HEK293 (cell line): ENCODE measurements around the gene LRP6.

Source experiments
- HOXA7 ChIP-seq: sonication (generic); formaldehyde crosslinking; IDR thresholded peaks from 2 replicates; pipeline ENCODE4 v1.8.1; 2022; ENCODE audit warnings: missing genetic modification reagents, borderline replicate concordance
- KLF10 ChIP-seq: fragments of 450-650 bp; IDR thresholded peaks from 2 replicates; pipeline ENCODE4 v1.5.1; 2018; ENCODE audit warnings: missing biosample characterization, mild to moderate bottlenecking, missing genetic modification characterization
- SP3 ChIP-seq: fragments of 450-650 bp; formaldehyde crosslinking; IDR thresholded peaks from 2 replicates; pipeline ENCODE4 v1.5.1; 2016; ENCODE audit warnings: missing biosample characterization, missing genetic modification characterization
- TRIM28 ChIP-seq: IDR thresholded peaks from 2 replicates; pipeline ENCODE4 v1.6.1; 2011; ENCODE audit warnings: low read length, control low read depth, borderline replicate concordance
- ZBTB21 ChIP-seq: fragments of 450-650 bp; formaldehyde crosslinking; IDR thresholded peaks from 2 replicates; pipeline ENCODE4 v1.5.1; 2017; ENCODE audit warnings: missing biosample characterization, missing genetic modification characterization
- ZNF140 ChIP-seq: fragments of 450-650 bp; formaldehyde crosslinking; IDR thresholded peaks from 2 replicates; pipeline ENCODE4 v1.5.1; 2016; ENCODE audit warnings: missing biosample characterization, missing genetic modification characterization
- ZNF184 ChIP-seq: fragments of 450-650 bp; IDR thresholded peaks from 2 replicates; pipeline ENCODE4 v1.5.1; 2018; ENCODE audit warnings: missing biosample characterization, mild to moderate bottlenecking, missing genetic modification characterization
- ZNF560 ChIP-seq: fragments of 450-650 bp; formaldehyde crosslinking; IDR thresholded peaks from 2 replicates; pipeline ENCODE4 v1.5.1; 2017; ENCODE audit warnings: missing biosample characterization, missing genetic modification characterization, borderline replicate concordance
- ZNF654 ChIP-seq: fragments of 450-650 bp; formaldehyde crosslinking; IDR thresholded peaks from 2 replicates; pipeline ENCODE4 v1.5.1; 2016; ENCODE audit warnings: low read depth, missing biosample characterization, missing genetic modification characterization
- TF ChIP-seq, protein P1 (sequence below): fragments of 450-650 bp; formaldehyde crosslinking; IDR thresholded peaks from 2 replicates; pipeline ENCODE4 v1.5.1; 2016; ENCODE audit warnings: missing biosample characterization, missing genetic modification characterization
- TF ChIP-seq, protein P2 (sequence below): fragments of 450-650 bp; formaldehyde crosslinking; IDR thresholded peaks from 2 replicates; pipeline ENCODE4 v1.5.1; 2016; ENCODE audit warnings: missing biosample characterization, missing genetic modification characterization
- TF ChIP-seq, protein P3 (sequence below): fragments of 450-650 bp; formaldehyde crosslinking; IDR thresholded peaks from 2 replicates; pipeline ENCODE4 v1.5.1; 2016; ENCODE audit warnings: missing biosample characterization, missing genetic modification characterization
- TF ChIP-seq, protein P4 (sequence below): fragments of 450-650 bp; formaldehyde crosslinking; IDR thresholded peaks from 2 replicates; pipeline ENCODE4 v1.5.1; 2017; ENCODE audit warnings: missing biosample characterization, missing genetic modification characterization

DNA sequence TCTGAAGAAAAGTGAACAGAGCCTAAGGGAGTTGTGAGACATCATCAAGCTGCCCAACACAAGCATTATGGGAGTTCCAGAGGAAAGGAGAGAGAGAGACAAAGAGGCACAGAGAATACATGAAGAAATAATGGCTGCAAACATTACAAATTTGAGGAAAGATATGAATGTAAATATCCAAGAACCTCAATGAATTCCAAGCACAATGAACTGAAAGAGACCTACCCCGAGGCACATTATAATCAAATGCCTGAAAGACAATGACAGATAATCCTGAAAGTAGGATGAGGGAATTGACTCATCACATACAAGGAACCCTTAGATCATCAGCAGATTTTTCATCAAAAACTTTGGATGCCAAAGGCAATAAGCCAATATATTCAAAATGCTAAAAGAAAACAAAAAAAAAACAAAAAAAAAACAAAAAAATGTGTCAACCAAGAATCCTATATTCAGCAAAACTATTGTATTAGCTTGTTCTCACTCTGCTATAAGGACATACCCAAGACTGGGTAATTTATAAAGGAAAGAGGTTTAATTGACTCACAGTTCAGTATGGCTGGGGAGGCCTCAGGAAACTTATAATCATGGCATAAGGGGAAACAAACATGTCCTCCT is 158.3 kb downstream of the LRP6 start:
- TF ChIP-seq, protein P1, sequence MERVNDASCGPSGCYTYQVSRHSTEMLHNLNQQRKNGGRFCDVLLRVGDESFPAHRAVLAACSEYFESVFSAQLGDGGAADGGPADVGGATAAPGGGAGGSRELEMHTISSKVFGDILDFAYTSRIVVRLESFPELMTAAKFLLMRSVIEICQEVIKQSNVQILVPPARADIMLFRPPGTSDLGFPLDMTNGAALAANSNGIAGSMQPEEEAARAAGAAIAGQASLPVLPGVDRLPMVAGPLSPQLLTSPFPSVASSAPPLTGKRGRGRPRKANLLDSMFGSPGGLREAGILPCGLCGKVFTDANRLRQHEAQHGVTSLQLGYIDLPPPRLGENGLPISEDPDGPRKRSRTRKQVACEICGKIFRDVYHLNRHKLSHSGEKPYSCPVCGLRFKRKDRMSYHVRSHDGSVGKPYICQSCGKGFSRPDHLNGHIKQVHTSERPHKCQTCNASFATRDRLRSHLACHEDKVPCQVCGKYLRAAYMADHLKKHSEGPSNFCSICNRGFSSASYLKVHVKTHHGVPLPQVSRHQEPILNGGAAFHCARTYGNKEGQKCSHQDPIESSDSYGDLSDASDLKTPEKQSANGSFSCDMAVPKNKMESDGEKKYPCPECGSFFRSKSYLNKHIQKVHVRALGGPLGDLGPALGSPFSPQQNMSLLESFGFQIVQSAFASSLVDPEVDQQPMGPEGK = no peak
- TF ChIP-seq ZBTB21 (no peak), HOXA7 (no peak), ZNF560 (tag by site-specific recombination) (no peak), KLF10 (tag by site-specific recombination) (no peak), SP3 (no peak), ZNF184 (tag by site-specific recombination) (no peak), ZNF140 (no peak), ZNF654 (no peak), TRIM28 (no peak)
- TF ChIP-seq, protein P2, sequence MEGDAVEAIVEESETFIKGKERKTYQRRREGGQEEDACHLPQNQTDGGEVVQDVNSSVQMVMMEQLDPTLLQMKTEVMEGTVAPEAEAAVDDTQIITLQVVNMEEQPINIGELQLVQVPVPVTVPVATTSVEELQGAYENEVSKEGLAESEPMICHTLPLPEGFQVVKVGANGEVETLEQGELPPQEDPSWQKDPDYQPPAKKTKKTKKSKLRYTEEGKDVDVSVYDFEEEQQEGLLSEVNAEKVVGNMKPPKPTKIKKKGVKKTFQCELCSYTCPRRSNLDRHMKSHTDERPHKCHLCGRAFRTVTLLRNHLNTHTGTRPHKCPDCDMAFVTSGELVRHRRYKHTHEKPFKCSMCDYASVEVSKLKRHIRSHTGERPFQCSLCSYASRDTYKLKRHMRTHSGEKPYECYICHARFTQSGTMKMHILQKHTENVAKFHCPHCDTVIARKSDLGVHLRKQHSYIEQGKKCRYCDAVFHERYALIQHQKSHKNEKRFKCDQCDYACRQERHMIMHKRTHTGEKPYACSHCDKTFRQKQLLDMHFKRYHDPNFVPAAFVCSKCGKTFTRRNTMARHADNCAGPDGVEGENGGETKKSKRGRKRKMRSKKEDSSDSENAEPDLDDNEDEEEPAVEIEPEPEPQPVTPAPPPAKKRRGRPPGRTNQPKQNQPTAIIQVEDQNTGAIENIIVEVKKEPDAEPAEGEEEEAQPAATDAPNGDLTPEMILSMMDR (tag by site-specific recombination) = no peak
- TF ChIP-seq, protein P3, sequence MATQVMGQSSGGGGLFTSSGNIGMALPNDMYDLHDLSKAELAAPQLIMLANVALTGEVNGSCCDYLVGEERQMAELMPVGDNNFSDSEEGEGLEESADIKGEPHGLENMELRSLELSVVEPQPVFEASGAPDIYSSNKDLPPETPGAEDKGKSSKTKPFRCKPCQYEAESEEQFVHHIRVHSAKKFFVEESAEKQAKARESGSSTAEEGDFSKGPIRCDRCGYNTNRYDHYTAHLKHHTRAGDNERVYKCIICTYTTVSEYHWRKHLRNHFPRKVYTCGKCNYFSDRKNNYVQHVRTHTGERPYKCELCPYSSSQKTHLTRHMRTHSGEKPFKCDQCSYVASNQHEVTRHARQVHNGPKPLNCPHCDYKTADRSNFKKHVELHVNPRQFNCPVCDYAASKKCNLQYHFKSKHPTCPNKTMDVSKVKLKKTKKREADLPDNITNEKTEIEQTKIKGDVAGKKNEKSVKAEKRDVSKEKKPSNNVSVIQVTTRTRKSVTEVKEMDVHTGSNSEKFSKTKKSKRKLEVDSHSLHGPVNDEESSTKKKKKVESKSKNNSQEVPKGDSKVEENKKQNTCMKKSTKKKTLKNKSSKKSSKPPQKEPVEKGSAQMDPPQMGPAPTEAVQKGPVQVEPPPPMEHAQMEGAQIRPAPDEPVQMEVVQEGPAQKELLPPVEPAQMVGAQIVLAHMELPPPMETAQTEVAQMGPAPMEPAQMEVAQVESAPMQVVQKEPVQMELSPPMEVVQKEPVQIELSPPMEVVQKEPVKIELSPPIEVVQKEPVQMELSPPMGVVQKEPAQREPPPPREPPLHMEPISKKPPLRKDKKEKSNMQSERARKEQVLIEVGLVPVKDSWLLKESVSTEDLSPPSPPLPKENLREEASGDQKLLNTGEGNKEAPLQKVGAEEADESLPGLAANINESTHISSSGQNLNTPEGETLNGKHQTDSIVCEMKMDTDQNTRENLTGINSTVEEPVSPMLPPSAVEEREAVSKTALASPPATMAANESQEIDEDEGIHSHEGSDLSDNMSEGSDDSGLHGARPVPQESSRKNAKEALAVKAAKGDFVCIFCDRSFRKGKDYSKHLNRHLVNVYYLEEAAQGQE (tag by site-specific recombination) = no peak
- TF ChIP-seq, protein P4, sequence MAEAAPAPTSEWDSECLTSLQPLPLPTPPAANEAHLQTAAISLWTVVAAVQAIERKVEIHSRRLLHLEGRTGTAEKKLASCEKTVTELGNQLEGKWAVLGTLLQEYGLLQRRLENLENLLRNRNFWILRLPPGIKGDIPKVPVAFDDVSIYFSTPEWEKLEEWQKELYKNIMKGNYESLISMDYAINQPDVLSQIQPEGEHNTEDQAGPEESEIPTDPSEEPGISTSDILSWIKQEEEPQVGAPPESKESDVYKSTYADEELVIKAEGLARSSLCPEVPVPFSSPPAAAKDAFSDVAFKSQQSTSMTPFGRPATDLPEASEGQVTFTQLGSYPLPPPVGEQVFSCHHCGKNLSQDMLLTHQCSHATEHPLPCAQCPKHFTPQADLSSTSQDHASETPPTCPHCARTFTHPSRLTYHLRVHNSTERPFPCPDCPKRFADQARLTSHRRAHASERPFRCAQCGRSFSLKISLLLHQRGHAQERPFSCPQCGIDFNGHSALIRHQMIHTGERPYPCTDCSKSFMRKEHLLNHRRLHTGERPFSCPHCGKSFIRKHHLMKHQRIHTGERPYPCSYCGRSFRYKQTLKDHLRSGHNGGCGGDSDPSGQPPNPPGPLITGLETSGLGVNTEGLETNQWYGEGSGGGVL (tag by site-specific recombination) = no peak
